Measurements from ENCODE around the gene MOCS1. TPM values are rescaled to one million over a fixed set of nuclear protein-coding genes. Genes with fewer than 3 reads are reported as not detected.

MOCS1 gene
- total RNA-seq, 4 donors from 2014 or later, result 24.0 to 33.0 (median 29.3) TPM

GRCh38 chr6:39917329-39917728, 16.9 kb downstream of the MOCS1 start:
- H3K36me3 ChIP-seq, result peaks cover 0 to 85% of the 10 kb centered on the region in 2 donors
- no peak overlapping the region for H3K4me3 ChIP-seq
- no peaks in the 10 kb centered on the region for H3K9me3 ChIP-seq
- TF ChIP-seq POLR2A (IDR thresholded peaks at IDR 0.05) (no peak), CTCF (IDR thresholded peaks at IDR 0.05) (no peak), POLR2AphosphoS5 (IDR thresholded peaks at IDR 0.05) (no peak), EP300 (IDR thresholded peaks at IDR 0.05) (no peak)
- H3K27me3 ChIP-seq, result no peaks in the 10 kb centered on the region
- no peaks in the 10 kb centered on the region for H3K4me1 ChIP-seq
- H3K27ac ChIP-seq, result no peak overlapping the region
- no peak for ATAC-seq
- 33 to 82% methylated on average over 1 to 3 of the region's 4 CpGs for WGBS, 2 donors (ENCODE audit: low coverage in 1 of 2)

GRCh38 chr6:39915866-39916265, 18.4 kb downstream of the MOCS1 start:
- Histone ChIP-seq H3K27ac (no peak overlapping the region), H3K27me3 (no peaks in the 10 kb centered on the region), H3K9me3 (no peaks in the 10 kb centered on the region), H3K36me3 (peaks cover 0 to 85% of the 10 kb centered on the region in 2 donors), H3K4me1 (no peaks in the 10 kb centered on the region), H3K4me3 (no peak overlapping the region)
- TF ChIP-seq POLR2AphosphoS5 (IDR thresholded peaks at IDR 0.05), result no peak
- TF ChIP-seq CTCF (IDR thresholded peaks at IDR 0.05), result no peak
- TF ChIP-seq EP300 (IDR thresholded peaks at IDR 0.05), result no peak
- no peak for TF ChIP-seq POLR2A (IDR thresholded peaks at IDR 0.05)
- 100% methylated on average over 1 of the region's 5 CpGs; no CpG with 5 or more reads in 1 of the 2 donors for WGBS, 2 donors (ENCODE audit: low coverage in 1 of 2)
- no peak for ATAC-seq

GRCh38 chr6:39914239-39914638, 20.0 kb downstream of the MOCS1 start:
- Histone ChIP-seq H3K4me1 (no peaks in the 10 kb centered on the region), H3K36me3 (peaks cover 0 to 96% of the 10 kb centered on the region in 2 donors), H3K27ac (no peak overlapping the region), H3K9me3 (no peaks in the 10 kb centered on the region), H3K4me3 (no peak overlapping the region), H3K27me3 (no peaks in the 10 kb centered on the region)
- no peak for ATAC-seq
- no peak for TF ChIP-seq EP300 (IDR thresholded peaks at IDR 0.05)
- TF ChIP-seq POLR2AphosphoS5 (IDR thresholded peaks at IDR 0.05), result no peak
- WGBS, 2 donors (ENCODE audit: low coverage in 1 of 2), result 93 to 100% methylated on average over 3 of the region's 3 CpGs

GRCh38 chr6:39913391-39913916, 20.8 kb downstream of the MOCS1 start:
- H3K4me1 ChIP-seq, result no peaks in the 10 kb centered on the region
- no peaks in the 10 kb centered on the region for H3K27me3 ChIP-seq
- TF ChIP-seq POLR2A (IDR thresholded peaks at IDR 0.05), result no peak
- TF ChIP-seq CTCF (IDR thresholded peaks at IDR 0.05), result no peak
- TF ChIP-seq POLR2AphosphoS5 (IDR thresholded peaks at IDR 0.05), result no peak
- TF ChIP-seq EP300 (IDR thresholded peaks at IDR 0.05), result no peak
- H3K4me3 ChIP-seq, result no peak overlapping the region
- no peak for ATAC-seq
- no peak overlapping the region for H3K27ac ChIP-seq
- WGBS, 2 donors (ENCODE audit: low coverage in 1 of 2), result 88 to 98% methylated on average over 3 to 6 of the region's 12 CpGs
- H3K9me3 ChIP-seq, result no peaks in the 10 kb centered on the region
- peaks cover 0 to 96% of the 10 kb centered on the region in 2 donors for H3K36me3 ChIP-seq

- no peak overlapping the region for H3K4me3 ChIP-seq
- H3K4me1 ChIP-seq, result no peaks in the 10 kb centered on the region
- TF ChIP-seq POLR2A (IDR thresholded peaks at IDR 0.05), result no peak
- no peak for TF ChIP-seq POLR2AphosphoS5 (IDR thresholded peaks at IDR 0.05)
- no peak for TF ChIP-seq CTCF (IDR thresholded peaks at IDR 0.05)
- no peak for TF ChIP-seq EP300 (IDR thresholded peaks at IDR 0.05)
- no peaks in the 10 kb centered on the region for H3K27me3 ChIP-seq
- no peaks in the 10 kb centered on the region for H3K9me3 ChIP-seq
- no CpG with 5 or more reads among the region's 4 CpGs for WGBS, 2 donors (ENCODE audit: low coverage in 1 of 2)
- H3K36me3 ChIP-seq, result peaks cover 0 to 95% of the 10 kb centered on the region in 2 donors
- H3K27ac ChIP-seq, result no peak overlapping the region
- no peak for ATAC-seq
These were observed 21.8 kb downstream of the MOCS1 start for GRCh38 chr6:39912446-39912845.

Data from gastroesophageal sphincter (tissue), 4 donors.